ENCODE data around the gene IGSF22.

- TF ChIP-seq CTCF (IDR thresholded peaks at IDR 0.05), result no peak
- no peak for TF ChIP-seq POLR2A (IDR thresholded peaks at IDR 0.05)
These were observed 39.6 kb upstream of the IGSF22 start for GRCh38 chr11:18765554-18765953.

All from thyroid gland (tissue), 4 donors.